Endothelial cell of umbilical vein (primary cell): Measurements from ENCODE around the gene CDKN1A. TPM values are rescaled to one million over a fixed set of nuclear protein-coding genes. Genes with fewer than 3 reads are reported as not detected.

ENCODE experiments used
- BruUV-seq: library from RNA; stranded (reverse); fragments of 400-500 nt; replicated peaks from 2 replicates; lab custom pipeline; 2021; lab: Mats Ljungman, UMichigan
- CTCF ChIA-PET: fragments of 300-600, 350-600 bp; sonication (Branson Sonifier 250); formaldehyde crosslinking; loops from one replicate; lab custom pipeline; 2021; ENCODE audit warnings: antibody characterized with exemption, inconsistent platforms; lab: Charles Lee
- POLR2A ChIA-PET: fragments of 300-600, 350-600 bp; sonication (Branson Sonifier 250); formaldehyde crosslinking; loops from one replicate; lab custom pipeline; 2021; ENCODE audit warnings: antibody characterized with exemption, inconsistent platforms; lab: Charles Lee
- DNase-seq: peaks from one replicate; pipeline ENCODE4 v3.0.0-alpha.2; 2011; ENCODE audit warnings: low read depth, low spot score
- FAIRE-seq: peaks from 2 replicates; lab custom pipeline; 2011; peaks lifted over from hg19 to GRCh38; lab: Jason Lieb, UNC
- H2AFZ ChIP-seq: 2 replicates; pipeline ENCODE4 v1.6.0; 2012; ENCODE audit warnings: low read depth, low read length, control low read depth, inconsistent platforms
- H3K27ac ChIP-seq: 2 replicates; pipeline ENCODE4 v1.5.1; 2011; ENCODE audit warnings: low read depth, mild to moderate bottlenecking, control low read depth, low read length, moderate library complexity; ENCODE audit not compliant: insufficient read depth
- H3K27me3 ChIP-seq, 2 experiments: 2 replicates each; pipeline versions ENCODE4 v1.6.0 to v1.6.1; 2011; ENCODE audit warnings: low read length in 2 of 2, mixed read lengths in 1 of 2; ENCODE audit not compliant: control insufficient read depth in 2 of 2, insufficient read depth in 2 of 2
- H3K36me3 ChIP-seq, 2 experiments: 2 replicates in 1 of 2; 3 replicates in 1 of 2; pipeline ENCODE4 v1.5.1; 2011; ENCODE audit warnings: low read length in 2 of 2, mild to moderate bottlenecking in 1 of 2, moderate library complexity in 1 of 2; ENCODE audit not compliant: control insufficient read depth in 2 of 2, insufficient read depth in 2 of 2; ENCODE audit errors: extremely low read depth in 1 of 2
- H3K4me1 ChIP-seq: 3 replicates; pipeline ENCODE4 v1.5.1; 2011; ENCODE audit warnings: mild to moderate bottlenecking, low read length; ENCODE audit not compliant: control insufficient read depth, insufficient read depth; ENCODE audit errors: extremely low read depth
- H3K4me2 ChIP-seq: 2 replicates; pipeline ENCODE4 v1.6.1; 2011; ENCODE audit warnings: low read length, control low read depth, mixed read lengths; ENCODE audit not compliant: insufficient read depth
- H3K4me3 ChIP-seq, 3 experiments: fragments of 200-600 bp in 1 of 3; sonication (generic), shearing (Covaris generic) in 1 of 3; replicated peaks in 1 of 3; 2 replicates each; pipeline ENCODE4 v1.5.1; 2011 to 2016; ENCODE audit warnings: control low read depth in 3 of 3, low read length in 3 of 3, mild to moderate bottlenecking in 2 of 3, inconsistent platforms in 1 of 3, low read depth in 1 of 3, moderate library complexity in 1 of 3; ENCODE audit not compliant: insufficient read depth in 1 of 3
- H3K79me2 ChIP-seq: 2 replicates; pipeline ENCODE4 v1.6.0; 2012; ENCODE audit warnings: low read length, inconsistent platforms; ENCODE audit not compliant: control insufficient read depth, insufficient read depth
- H3K9ac ChIP-seq: replicated peaks from 2 replicates; pipeline ENCODE3; 2011; ENCODE audit warnings: low read length, control low read depth; ENCODE audit not compliant: insufficient read depth; ENCODE audit errors: extremely low read depth
- H3K9me1 ChIP-seq: replicated peaks from 3 replicates; pipeline ENCODE4 v1.6.0; 2011; ENCODE audit warnings: mild to moderate bottlenecking, low read length; ENCODE audit not compliant: control insufficient read depth, insufficient read depth; ENCODE audit errors: extremely low read depth
- H3K9me3 ChIP-seq: replicated peaks from 2 replicates; pipeline ENCODE4 v1.5.1; 2012; ENCODE audit warnings: low read length, inconsistent platforms; ENCODE audit not compliant: control insufficient read depth, insufficient read depth
- H4K20me1 ChIP-seq: replicated peaks from 2 replicates; pipeline ENCODE3; 2011; ENCODE audit warnings: mild to moderate bottlenecking, low read length; ENCODE audit not compliant: control insufficient read depth, insufficient read depth; ENCODE audit errors: extremely low read depth
- EZH2 ChIP-seq: IDR thresholded peaks from 2 replicates; pipeline ENCODE4 v1.6.1; 2012; ENCODE audit warnings: borderline replicate concordance, low read depth, mild to moderate bottlenecking, moderate library complexity, low read length, inconsistent platforms; ENCODE audit not compliant: severe bottlenecking
- FOS ChIP-seq: IDR thresholded peaks from 2 replicates; pipeline ENCODE4 v1.6.1; 2011; ENCODE audit warnings: mild to moderate bottlenecking, low read length, moderate library complexity, borderline replicate concordance; ENCODE audit not compliant: insufficient read depth
- GATA2 ChIP-seq: IDR thresholded peaks from 2 replicates; pipeline ENCODE4 v1.7.0; 2011; ENCODE audit warnings: low read depth, mild to moderate bottlenecking, moderate library complexity, mixed read lengths, low read length; ENCODE audit not compliant: insufficient read length, insufficient read depth
- JUN ChIP-seq: IDR thresholded peaks from 2 replicates; pipeline ENCODE4 v1.6.1; 2011; ENCODE audit warnings: borderline replicate concordance, low read depth; ENCODE audit not compliant: insufficient read length, insufficient read depth
- MYC ChIP-seq: IDR thresholded peaks from one replicate; pipeline ENCODE4 v1.6.1; 2011; ENCODE audit warnings: mild to moderate bottlenecking, low read depth, low read length
- POLR2A ChIP-seq: IDR thresholded peaks from 2 replicates; pipeline ENCODE4 v1.6.1; 2012; ENCODE audit warnings: low read depth, mild to moderate bottlenecking, control low read depth, low read length
- POLR2AphosphoS5 ChIP-seq: IDR thresholded peaks from 2 replicates; pipeline ENCODE4 v1.6.1; 2012; ENCODE audit warnings: low read depth, mild to moderate bottlenecking, control low read depth, low read length, moderate library complexity; ENCODE audit not compliant: insufficient read depth
- dilution Hi-C: fragments of 300-500 bp; cut with MboI; formaldehyde crosslinking; loops from one replicate; pipeline ENCODE4 v1.15.0; 2019; ENCODE audit warnings: low sequenced_read_pairs; ENCODE audit not compliant: extremely low pct_ligation_motif_present
- intact Hi-C: fragments of 100-400 bp; cut with micrococcal nuclease; formaldehyde crosslinking; loops from one replicate; pipeline ENCODE4 v1.10.0; 2022
- polyA plus RNA-seq, 4 experiments: library from polyadenylated mRNA; depleted of rRNA in 3 of 4; stranded (reverse) in 3 of 4; unstranded in 1 of 4; fragments of >200 nt; gene quantifications; 2 replicates each; pipeline versions ENCODE4 v1.2.1 to v1.2.3, GENCODE V29; 2011 to 2012; ENCODE audit warnings: missing spikeins in 1 of 4
- total RNA-seq: library from RNA; stranded (reverse); gene quantifications from 2 replicates; pipeline ENCODE4 v1.2.3, GENCODE V29; 2021
- TF ChIP-seq, protein P1 (sequence below): IDR thresholded peaks from 2 replicates; pipeline ENCODE4 v1.6.1; 2011; ENCODE audit not compliant: insufficient read depth, insufficient read length
- TF ChIP-seq, protein P2 (sequence below), 2 donors: IDR thresholded peaks; 1 replicate in 1 of 2; 2 replicates in 1 of 2; pipeline ENCODE4 v1.5.1; 2011; ENCODE audit warnings: low read length in 2 of 2, mild to moderate bottlenecking in 2 of 2, moderate library complexity in 2 of 2, control low read depth in 1 of 2, inconsistent platforms in 1 of 2, low read depth in 1 of 2; ENCODE audit not compliant: insufficient read depth in 1 of 2; ENCODE audit errors: extremely low read depth in 1 of 2

CDKN1A gene
- total and polyA plus RNA-seq, 2 donors (not counting 3 experiments of a cell fraction or from before 2014, with no cell fraction given): 170 to 238 TPM

DNA sequence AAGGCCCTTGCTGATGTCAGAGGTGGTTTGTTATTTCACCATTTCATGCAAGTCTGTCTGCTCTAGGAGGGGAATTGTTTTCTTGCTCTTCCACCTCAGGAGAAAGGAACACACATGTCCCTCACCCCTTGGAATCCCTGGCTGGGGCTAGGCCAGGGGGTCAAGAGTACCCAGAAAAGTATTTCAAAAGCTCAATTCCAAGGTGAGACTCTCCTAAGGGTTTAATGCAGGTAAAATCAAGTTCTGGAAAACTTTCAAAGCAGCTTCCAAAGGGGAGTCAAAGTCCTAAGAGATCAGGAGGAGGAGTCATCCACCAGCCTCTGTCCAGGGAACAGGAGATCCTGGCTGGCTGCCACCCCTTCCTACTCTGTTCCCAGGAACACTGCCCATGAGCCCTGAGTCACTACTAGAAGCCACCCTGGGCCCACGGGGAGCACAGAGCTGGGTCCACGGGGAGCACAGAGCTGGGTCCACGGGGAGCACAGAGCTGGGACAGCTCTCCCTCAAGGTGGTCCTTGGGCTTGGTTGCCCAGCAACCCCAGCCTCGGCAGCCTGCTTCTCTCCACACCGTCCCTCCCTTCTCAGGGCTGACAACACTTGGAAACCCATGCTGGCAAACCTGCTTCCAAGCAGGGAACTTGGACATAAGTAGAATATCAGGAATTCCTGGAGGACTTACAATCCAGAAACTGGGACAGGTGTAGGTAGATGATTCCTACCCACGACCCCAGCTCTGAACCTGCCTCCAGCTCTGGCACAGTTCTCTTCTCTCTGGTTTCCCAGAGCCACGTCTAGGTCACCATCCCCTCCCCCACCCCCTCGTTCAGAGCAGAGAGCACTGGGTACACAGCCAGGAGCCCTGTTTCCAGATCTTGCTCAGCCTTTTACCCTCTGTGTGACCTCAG, 35.3 kb upstream of the CDKN1A start:
- no peak overlapping the region for H2AFZ ChIP-seq
- BruUV-seq: no TSS peak
- POLR2A ChIA-PET: no interaction called here
- peak; percentile 53 for DNase-seq
- dilution Hi-C loops: no loop called here
- H3K4me2 ChIP-seq: no peak overlapping the region
- no peaks in the 10 kb centered on the region for H3K36me3 ChIP-seq
- no peaks in the 10 kb centered on the region for H3K9me3 ChIP-seq
- H3K9ac ChIP-seq: no peak overlapping the region
- no peaks in the 10 kb centered on the region for H3K9me1 ChIP-seq
- H3K27me3 ChIP-seq: no peaks in the 10 kb centered on the region
- H3K27ac ChIP-seq: no peak overlapping the region
- TF ChIP-seq POLR2A: no peak
- TF ChIP-seq, protein P1, sequence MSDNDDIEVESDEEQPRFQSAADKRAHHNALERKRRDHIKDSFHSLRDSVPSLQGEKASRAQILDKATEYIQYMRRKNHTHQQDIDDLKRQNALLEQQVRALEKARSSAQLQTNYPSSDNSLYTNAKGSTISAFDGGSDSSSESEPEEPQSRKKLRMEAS: no peak
- no peak for TF ChIP-seq POLR2AphosphoS5
- TF ChIP-seq, protein P2, sequence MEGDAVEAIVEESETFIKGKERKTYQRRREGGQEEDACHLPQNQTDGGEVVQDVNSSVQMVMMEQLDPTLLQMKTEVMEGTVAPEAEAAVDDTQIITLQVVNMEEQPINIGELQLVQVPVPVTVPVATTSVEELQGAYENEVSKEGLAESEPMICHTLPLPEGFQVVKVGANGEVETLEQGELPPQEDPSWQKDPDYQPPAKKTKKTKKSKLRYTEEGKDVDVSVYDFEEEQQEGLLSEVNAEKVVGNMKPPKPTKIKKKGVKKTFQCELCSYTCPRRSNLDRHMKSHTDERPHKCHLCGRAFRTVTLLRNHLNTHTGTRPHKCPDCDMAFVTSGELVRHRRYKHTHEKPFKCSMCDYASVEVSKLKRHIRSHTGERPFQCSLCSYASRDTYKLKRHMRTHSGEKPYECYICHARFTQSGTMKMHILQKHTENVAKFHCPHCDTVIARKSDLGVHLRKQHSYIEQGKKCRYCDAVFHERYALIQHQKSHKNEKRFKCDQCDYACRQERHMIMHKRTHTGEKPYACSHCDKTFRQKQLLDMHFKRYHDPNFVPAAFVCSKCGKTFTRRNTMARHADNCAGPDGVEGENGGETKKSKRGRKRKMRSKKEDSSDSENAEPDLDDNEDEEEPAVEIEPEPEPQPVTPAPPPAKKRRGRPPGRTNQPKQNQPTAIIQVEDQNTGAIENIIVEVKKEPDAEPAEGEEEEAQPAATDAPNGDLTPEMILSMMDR (IDR thresholded peaks at IDR 0.05; ENCODE audit: extremely low read depth in 1 of 2, insufficient read depth in 1 of 2, low read depth in 1 of 2, low read length in 2 of 2): no peak
- no peak for TF ChIP-seq FOS
- no peak for TF ChIP-seq GATA2
- no peak for TF ChIP-seq EZH2
- TF ChIP-seq MYC: no peak
- TF ChIP-seq JUN: no peak
- intact Hi-C loops: no loop called here
- FAIRE-seq: peak; percentile 44
- CTCF ChIA-PET: interaction anchor here (0.8 to 4.4 kb wide), 5 partner anchors 9 to 116 kb away, joined by 3 to 22 read pairs (median 5); no protein-coding TSS in a partner anchor
- no peaks in the 10 kb centered on the region for H3K4me1 ChIP-seq
- H4K20me1 ChIP-seq: no peaks in the 10 kb centered on the region
- H3K79me2 ChIP-seq: no peaks in the 10 kb centered on the region
- no peak overlapping the region for H3K4me3 ChIP-seq
